Measurements from ENCODE around the gene ITGA3. TPM values are rescaled to one million over a fixed set of nuclear protein-coding genes. Genes with fewer than 3 reads are reported as not detected.

ITGA3 gene
- total RNA-seq, 2 experiments from 2014 or later: 2.3 to 2.4 TPM

GRCh38 chr17:50120475-50121253 is 64.8 kb downstream of the ITGA3 start:
- H3K36me3 Mint-ChIP-seq (ENCODE audit: low read depth): no peaks in the 10 kb centered on the region
- peaks cover 5 to 17% of the 10 kb centered on the region in 2 experiments for H3K27me3 ChIP-seq (ENCODE audit: control insufficient read depth in 1 of 2, insufficient read depth in 2 of 2, low read length in 2 of 2)
- H3K9me3 Mint-ChIP-seq: no peaks in the 10 kb centered on the region
- intact Hi-C loops (cut with DNase I, micrococcal nuclease): no loop called here
- H3K27me3 Mint-ChIP-seq: peaks cover 41% of the 10 kb centered on the region
- ATAC-seq (ENCODE audit: poor library complexity): no peak
- ChIA-PET CTCF (no interaction called here), POLR2A (interaction anchor here (1.4 kb wide), 1 partner anchor 25 kb away, joined by 3 read pairs; the partner anchor contains the start of gene PDK2)
- H3K27ac Mint-ChIP-seq: no peak overlapping the region
- no peak for DNase-seq
- H3K27ac ChIP-seq (ENCODE audit: low read depth in 1 of 2, low read length in 2 of 2): no peak overlapping the region
- TF ChIP-seq, protein P1, sequence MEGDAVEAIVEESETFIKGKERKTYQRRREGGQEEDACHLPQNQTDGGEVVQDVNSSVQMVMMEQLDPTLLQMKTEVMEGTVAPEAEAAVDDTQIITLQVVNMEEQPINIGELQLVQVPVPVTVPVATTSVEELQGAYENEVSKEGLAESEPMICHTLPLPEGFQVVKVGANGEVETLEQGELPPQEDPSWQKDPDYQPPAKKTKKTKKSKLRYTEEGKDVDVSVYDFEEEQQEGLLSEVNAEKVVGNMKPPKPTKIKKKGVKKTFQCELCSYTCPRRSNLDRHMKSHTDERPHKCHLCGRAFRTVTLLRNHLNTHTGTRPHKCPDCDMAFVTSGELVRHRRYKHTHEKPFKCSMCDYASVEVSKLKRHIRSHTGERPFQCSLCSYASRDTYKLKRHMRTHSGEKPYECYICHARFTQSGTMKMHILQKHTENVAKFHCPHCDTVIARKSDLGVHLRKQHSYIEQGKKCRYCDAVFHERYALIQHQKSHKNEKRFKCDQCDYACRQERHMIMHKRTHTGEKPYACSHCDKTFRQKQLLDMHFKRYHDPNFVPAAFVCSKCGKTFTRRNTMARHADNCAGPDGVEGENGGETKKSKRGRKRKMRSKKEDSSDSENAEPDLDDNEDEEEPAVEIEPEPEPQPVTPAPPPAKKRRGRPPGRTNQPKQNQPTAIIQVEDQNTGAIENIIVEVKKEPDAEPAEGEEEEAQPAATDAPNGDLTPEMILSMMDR (IDR thresholded peaks at IDR 0.05): no peak
- no peaks in the 10 kb centered on the region for H3K9me3 ChIP-seq (ENCODE audit: control insufficient read depth in 1 of 2, insufficient read depth in 1 of 2, low read length in 2 of 2)
- H3K4me1 ChIP-seq (ENCODE audit: insufficient read depth, low read length): peaks cover 11% of the 10 kb centered on the region
- no peaks in the 10 kb centered on the region for H3K36me3 ChIP-seq (ENCODE audit: insufficient read depth, low read length)
- peaks cover 7% of the 10 kb centered on the region for H3K4me1 Mint-ChIP-seq (ENCODE audit: low read depth)
- H3K4me3 ChIP-seq (ENCODE audit: low read length): no peak overlapping the region
- no peak overlapping the region for H3K4me3 Mint-ChIP-seq

- Histone ChIP-seq H3K27ac (ENCODE audit: low read depth in 1 of 2, low read length in 2 of 2) (no peak overlapping the region), H3K9me3 (ENCODE audit: control insufficient read depth in 1 of 2, insufficient read depth in 1 of 2, low read length in 2 of 2) (no peaks in the 10 kb centered on the region), H3K27me3 (ENCODE audit: control insufficient read depth in 1 of 2, insufficient read depth in 2 of 2, low read length in 2 of 2) (peaks cover 0 to 3% of the 10 kb centered on the region in 2 experiments), H3K36me3 (ENCODE audit: insufficient read depth, low read length) (no peaks in the 10 kb centered on the region), H3K4me1 (ENCODE audit: insufficient read depth, low read length) (peaks cover 3% of the 10 kb centered on the region), H3K4me3 (ENCODE audit: low read length) (no peak overlapping the region)
- DNase-seq (no peak), ATAC-seq (ENCODE audit: poor library complexity) (no peak)
- TF ChIP-seq, protein P1 (IDR thresholded peaks at IDR 0.05): no peak
- H3K9me3 Mint-ChIP-seq: no peaks in the 10 kb centered on the region
- no peak overlapping the region for H3K27ac Mint-ChIP-seq
- ChIA-PET CTCF (interaction anchor here (1.5 kb wide), 1 partner anchor 8 kb away, joined by 4 read pairs; no protein-coding TSS in a partner anchor), POLR2A (interaction anchor here (0.6 to 1.3 kb wide), 2 partner anchors 39 to 380 kb away, joined by 3 read pairs; no protein-coding TSS in a partner anchor)
- no peaks in the 10 kb centered on the region for H3K4me1 Mint-ChIP-seq (ENCODE audit: low read depth)
- no peaks in the 10 kb centered on the region for H3K36me3 Mint-ChIP-seq (ENCODE audit: low read depth)
- intact Hi-C loops (cut with DNase I, micrococcal nuclease): no loop called here
- peaks cover 29% of the 10 kb centered on the region for H3K27me3 Mint-ChIP-seq
- no peak overlapping the region for H3K4me3 Mint-ChIP-seq
These were observed 67.0 kb downstream of the ITGA3 start for GRCh38 chr17:50122945-50123344.

GRCh38 chr17:50123649-50124349 is 67.9 kb downstream of the ITGA3 start:
- no peak overlapping the region for H3K4me3 Mint-ChIP-seq
- H3K9me3 Mint-ChIP-seq: no peaks in the 10 kb centered on the region
- Histone ChIP-seq H3K4me3 (ENCODE audit: low read length) (no peak overlapping the region), H3K27me3 (ENCODE audit: control insufficient read depth in 1 of 2, insufficient read depth in 2 of 2, low read length in 2 of 2) (peaks cover 1 to 8% of the 10 kb centered on the region in 2 experiments), H3K27ac (ENCODE audit: low read depth in 1 of 2, low read length in 2 of 2) (no peak overlapping the region), H3K9me3 (ENCODE audit: control insufficient read depth in 1 of 2, insufficient read depth in 1 of 2, low read length in 2 of 2) (no peaks in the 10 kb centered on the region), H3K4me1 (ENCODE audit: insufficient read depth, low read length) (peaks cover 9% of the 10 kb centered on the region), H3K36me3 (ENCODE audit: insufficient read depth, low read length) (no peaks in the 10 kb centered on the region)
- DNase-seq (no peak), ATAC-seq (ENCODE audit: poor library complexity) (no peak)
- H3K4me1 Mint-ChIP-seq (ENCODE audit: low read depth): peaks cover 5% of the 10 kb centered on the region
- POLR2A ChIA-PET: interaction anchor here (1.3 kb wide), 1 partner anchor 38 kb away, joined by 3 read pairs; no protein-coding TSS in a partner anchor
- H3K27ac Mint-ChIP-seq: no peak overlapping the region
- TF ChIP-seq, protein P1 (IDR thresholded peaks at IDR 0.05): no peak
- H3K36me3 Mint-ChIP-seq (ENCODE audit: low read depth): no peaks in the 10 kb centered on the region
- intact Hi-C loops (cut with DNase I, micrococcal nuclease): no loop called here
- CTCF ChIA-PET: interaction anchor here (1.5 kb wide), 1 partner anchor 9 kb away, joined by 4 read pairs; no protein-coding TSS in a partner anchor
- H3K27me3 Mint-ChIP-seq: peaks cover 28% of the 10 kb centered on the region

All from CD4-positive, alpha-beta T cell (primary cell).